ENCODE results near the gene NEUROG1.

DNA sequence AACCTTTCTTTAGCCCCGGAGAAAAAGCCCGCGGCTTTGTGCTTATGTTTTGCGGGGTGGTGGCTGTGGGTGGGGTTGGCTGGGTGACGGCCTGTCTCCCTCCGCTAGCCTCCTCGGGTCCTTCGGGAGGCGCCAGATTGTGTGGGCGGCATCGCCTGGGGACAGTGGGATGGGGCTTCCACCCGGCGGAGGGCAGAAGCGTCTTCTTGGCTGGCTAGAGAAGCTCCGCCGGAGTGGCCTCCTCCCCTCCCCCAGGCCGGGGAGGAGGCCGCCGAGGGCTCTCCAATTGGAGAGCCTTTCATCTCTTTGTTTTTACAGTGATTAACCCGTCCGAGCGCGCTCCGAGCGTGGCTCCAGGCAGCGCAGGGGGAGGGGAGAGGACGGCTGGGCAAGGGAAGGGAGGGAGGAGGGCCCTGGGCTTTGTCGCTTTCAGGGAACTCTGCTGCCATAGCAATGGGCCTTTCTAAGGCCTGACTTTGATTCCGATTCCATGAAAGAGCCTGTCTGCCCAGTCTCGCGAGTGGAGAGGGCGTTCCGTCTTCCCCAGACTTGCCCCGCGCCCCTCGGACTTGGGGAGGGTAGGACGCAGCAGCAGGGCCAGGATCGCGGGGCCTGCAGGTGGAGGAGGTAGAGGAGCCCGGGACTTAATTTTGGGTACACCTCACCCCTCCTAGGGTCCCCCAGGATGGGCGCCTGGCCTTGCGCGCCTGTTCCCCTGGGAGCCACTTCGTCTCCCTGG lies 46.9 kb downstream of the NEUROG1 start:
- TF ChIP-seq POLR2A (IDR thresholded peaks at IDR 0.05) (no peak), EP300 (IDR thresholded peaks at IDR 0.05) (no peak)
- TF ChIP-seq, protein P1, sequence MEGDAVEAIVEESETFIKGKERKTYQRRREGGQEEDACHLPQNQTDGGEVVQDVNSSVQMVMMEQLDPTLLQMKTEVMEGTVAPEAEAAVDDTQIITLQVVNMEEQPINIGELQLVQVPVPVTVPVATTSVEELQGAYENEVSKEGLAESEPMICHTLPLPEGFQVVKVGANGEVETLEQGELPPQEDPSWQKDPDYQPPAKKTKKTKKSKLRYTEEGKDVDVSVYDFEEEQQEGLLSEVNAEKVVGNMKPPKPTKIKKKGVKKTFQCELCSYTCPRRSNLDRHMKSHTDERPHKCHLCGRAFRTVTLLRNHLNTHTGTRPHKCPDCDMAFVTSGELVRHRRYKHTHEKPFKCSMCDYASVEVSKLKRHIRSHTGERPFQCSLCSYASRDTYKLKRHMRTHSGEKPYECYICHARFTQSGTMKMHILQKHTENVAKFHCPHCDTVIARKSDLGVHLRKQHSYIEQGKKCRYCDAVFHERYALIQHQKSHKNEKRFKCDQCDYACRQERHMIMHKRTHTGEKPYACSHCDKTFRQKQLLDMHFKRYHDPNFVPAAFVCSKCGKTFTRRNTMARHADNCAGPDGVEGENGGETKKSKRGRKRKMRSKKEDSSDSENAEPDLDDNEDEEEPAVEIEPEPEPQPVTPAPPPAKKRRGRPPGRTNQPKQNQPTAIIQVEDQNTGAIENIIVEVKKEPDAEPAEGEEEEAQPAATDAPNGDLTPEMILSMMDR (IDR thresholded peaks at IDR 0.05), result no peak

Data from tibial nerve (tissue), 4 donors.